GM12878 (cell line): ENCODE results near the gene PHLPP1. TPM values are rescaled to one million over a fixed set of nuclear protein-coding genes. Genes with fewer than 3 reads are reported as not detected.

ENCODE experiments used
- ATAC-seq: fragments of 200-7000 bp; cut with Tn5 transposase; 3 replicates; pipeline ENCODE4 v1.9.1; 2020; ENCODE audit warnings: mild to moderate bottlenecking, moderate library complexity
- BruUV-seq: library from RNA; stranded (reverse); fragments of 400-500 nt; replicated peaks from 2 replicates; lab custom pipeline; 2021; lab: Mats Ljungman, UMichigan
- CTCF ChIA-PET: fragments of 300-600 bp; sonication (Branson Sonifier 250); formaldehyde crosslinking; extraction: SDS; loops from one replicate; lab custom pipeline; 2021; ENCODE audit warnings: inconsistent platforms; lab: Yijun Ruan, JAX
- POLR2A ChIA-PET: fragments of 350-600 bp; formaldehyde crosslinking; extraction: SDS; loops from one replicate; lab custom pipeline; 2021; ENCODE audit warnings: inconsistent platforms; lab: Charles Lee
- RAD21 ChIA-PET: fragments of 300-600 bp; sonication (Branson Sonifier 250); formaldehyde crosslinking; loops from one replicate; lab custom pipeline; 2023; ENCODE audit warnings: antibody characterized with exemption; ENCODE audit not compliant: unreplicated experiment; lab: Charles Lee
- SMC1A ChIA-PET: fragments of 300-600 bp; sonication (Branson Sonifier 250); formaldehyde crosslinking; loops from one replicate; lab custom pipeline; 2023; ENCODE audit not compliant: unreplicated experiment, uncharacterized antibody; lab: Charles Lee
- DNase-seq: peaks from one replicate; pipeline ENCODE4 v3.0.0-alpha.2; 2011; ENCODE audit warnings: low read depth, low spot score
- FAIRE-seq: peaks from 3 replicates; lab custom pipeline; 2011; peaks lifted over from hg19 to GRCh38; lab: Jason Lieb, UNC
- H2AFZ ChIP-seq: 2 replicates; pipeline ENCODE4 v1.6.0; 2011; ENCODE audit warnings: low read depth, low read length, control low read depth; ENCODE audit not compliant: control insufficient read depth
- H3K27ac ChIP-seq: 2 replicates; pipeline ENCODE4 v1.5.1; 2011; ENCODE audit warnings: control low read depth; ENCODE audit not compliant: control insufficient read depth, insufficient read depth
- H3K27me3 ChIP-seq, 2 experiments: replicated peaks in 1 of 2; 2 replicates each; pipeline versions ENCODE4 v1.6.0 to v1.6.1; 2011; ENCODE audit warnings: low read length in 1 of 2; ENCODE audit not compliant: control insufficient read depth in 2 of 2, insufficient read depth in 2 of 2
- H3K36me3 ChIP-seq, 2 experiments: 2 replicates each; pipeline ENCODE4 v1.5.1; 2011; ENCODE audit warnings: low read length in 1 of 2; ENCODE audit not compliant: control insufficient read depth in 2 of 2, insufficient read depth in 2 of 2
- H3K4me1 ChIP-seq: 2 replicates; pipeline ENCODE4 v1.6.1; 2011; ENCODE audit warnings: mild to moderate bottlenecking, low read length, moderate library complexity, mixed read lengths; ENCODE audit not compliant: control insufficient read depth, insufficient read depth
- H3K4me2 ChIP-seq: 2 replicates; pipeline ENCODE4 v1.6.0; 2011; ENCODE audit warnings: control low read depth; ENCODE audit not compliant: control insufficient read depth, insufficient read depth
- H3K4me3 ChIP-seq: fragments of 200-600 bp; sonication (generic); 2 replicates; pipeline ENCODE4 v1.5.1; 2016
- H3K79me2 ChIP-seq: 2 replicates; pipeline ENCODE4 v1.6.0; 2011; ENCODE audit warnings: low read length; ENCODE audit not compliant: control insufficient read depth, insufficient read depth
- H3K9ac ChIP-seq: 2 replicates; pipeline ENCODE4 v1.8.0; 2011; ENCODE audit warnings: low read length, control low read depth, mixed read lengths; ENCODE audit not compliant: control insufficient read depth, insufficient read depth
- H3K9me3 ChIP-seq: replicated peaks from 3 replicates; pipeline ENCODE4 v1.5.1; 2011; ENCODE audit warnings: mild to moderate bottlenecking, low read length; ENCODE audit not compliant: control insufficient read depth, insufficient read depth
- H4K20me1 ChIP-seq: 2 replicates; pipeline ENCODE4 v1.6.0; 2011; ENCODE audit not compliant: control insufficient read depth, insufficient read depth
- ASH2L ChIP-seq: fragments of 300-600, 200-600 bp; sonication (generic); IDR thresholded peaks from 2 replicates; pipeline ENCODE4 v1.6.1; 2017; ENCODE audit warnings: low read depth, mild to moderate bottlenecking, borderline replicate concordance
- BRCA1 ChIP-seq: IDR thresholded peaks from 2 replicates; pipeline ENCODE4 v1.6.1; 2011; ENCODE audit warnings: low read depth, low read length, improper control_type of control experiment
- IRF3 ChIP-seq: fragments of 450-650 bp; IDR thresholded peaks from 2 replicates; pipeline ENCODE4 v1.6.1; 2014; ENCODE audit warnings: mild to moderate bottlenecking
- IRF4 ChIP-seq: IDR thresholded peaks from 2 replicates; pipeline ENCODE4 v1.6.1; 2011; ENCODE audit warnings: low read depth, low read length
- MAX ChIP-seq: IDR thresholded peaks from 2 replicates; pipeline ENCODE4 v1.6.1; 2012; ENCODE audit warnings: low read depth, low read length, improper control_type of control experiment
- MLLT1 ChIP-seq: fragments of 450-650 bp; IDR thresholded peaks from 2 replicates; pipeline ENCODE4 v1.6.1; 2016; ENCODE audit warnings: mild to moderate bottlenecking
- PKNOX1 ChIP-seq: fragments of 450-650 bp; IDR thresholded peaks from 2 replicates; pipeline ENCODE4 v1.6.1; 2016; ENCODE audit warnings: mild to moderate bottlenecking
- RB1 ChIP-seq: fragments of 450-650 bp; formaldehyde crosslinking; IDR thresholded peaks from 2 replicates; pipeline ENCODE4 v1.6.1; 2017; ENCODE audit warnings: mild to moderate bottlenecking, borderline replicate concordance
- RUNX3 ChIP-seq: IDR thresholded peaks from 2 replicates; pipeline ENCODE4 v1.6.1; 2012; ENCODE audit warnings: low read length, inconsistent platforms
- WRNIP1 ChIP-seq: IDR thresholded peaks from 2 replicates; pipeline ENCODE4 v1.6.1; 2011; ENCODE audit warnings: low read depth, low read length, improper control_type of control experiment, borderline replicate concordance
- ZZZ3 ChIP-seq: IDR thresholded peaks from 2 replicates; pipeline ENCODE4 v1.6.1; 2011; ENCODE audit warnings: low read depth; ENCODE audit not compliant: control insufficient read depth, insufficient read length
- WGBS: methylation state at CpG from one replicate; pipeline ENCODE4 v1.1.6; 2016; ENCODE audit warnings: low lambda C conversion rate; ENCODE audit not compliant: insufficient replicate concordance, insufficient coverage; ENCODE audit errors: missing lambda C conversion rate; 5-methylcytosine and 5-hydroxymethylcytosine counted together
- in situ Hi-C: fragments of 300-500 bp; cut with MboI; formaldehyde crosslinking; loops from 9 replicates; pipeline ENCODE4 v1.14.3; 2018; ENCODE audit warnings: mixed read lengths
- intact Hi-C: fragments of 100-400 bp; cut with micrococcal nuclease; formaldehyde crosslinking; loops from one replicate; pipeline ENCODE4 v1.14.2; 2022; ENCODE audit not compliant: unreplicated experiment
- polyA plus RNA-seq, 11 experiments: library from polyadenylated mRNA; depleted of rRNA in 4 of 11; unstranded in 6 of 11; stranded (reverse) in 5 of 11; fragments of >200 nt; fragmentation: Nextera tagmentation in 4 of 11; fragmentation: Illumina TruSeq in 1 of 11; extraction: Ambion mirVana in 4 of 11; extraction: Trizol in 1 of 11; gene quantifications; 1 replicate in 1 of 11; 2 replicates in 10 of 11; pipeline versions ENCODE4 v1.2.1 to v1.2.3, GENCODE V29; 2011 to 2016; ENCODE audit warnings: inconsistent platforms in 2 of 11, missing spikeins in 2 of 11, low read depth in 1 of 11
- total RNA-seq, 4 experiments: library from RNA; depleted of rRNA in 3 of 4; stranded (reverse); fragments of >200 nt in 3 of 4; fragmentation: Illumina TruSeq in 1 of 4; extraction: Trizol in 1 of 4; gene quantifications; 2 replicates each; pipeline versions ENCODE4 v1.2.1 to v1.2.3, GENCODE V29; 2013 to 2021

PHLPP1 gene
- total and polyA plus RNA-seq, 10 of the 15 experiments (the other 5 are each of a cell fraction or from before 2014, with no cell fraction given) = 0.42 to 7.0 (median 1.9) TPM

- TF ChIP-seq ASH2L = no peak
These were observed 4.9 kb upstream of the PHLPP1 start (continued) for GRCh38 chr18:62710417-62710816.

- Histone ChIP-seq H3K27ac (no peak overlapping the region), H3K4me2 (no peak overlapping the region)
- WGBS = 86% methylated on average over 13 of the region's 13 CpGs
- RAD21 ChIA-PET = interaction anchor here (2.0 kb wide), 1 partner anchor 246 kb away, joined by 11 read pairs; no protein-coding TSS in a partner anchor
- in situ Hi-C loops = loop anchor here (5.0 to 25.0 kb wide), 4 partner anchors 243 to 713 kb away; partner anchors contain the start of gene VPS4B
- intact Hi-C loops = loop anchor here (5.0 to 10.0 kb wide), 5 partner anchors 124 to 723 kb away; partner anchors contain the start of gene ZCCHC2
- TF ChIP-seq RB1 (no peak), IRF4 (no peak), PKNOX1 (no peak), MAX (no peak), IRF3 (no peak), WRNIP1 (no peak), MLLT1 (no peak), BRCA1 (no peak), ZZZ3 (no peak), RUNX3 (no peak)
- TF ChIP-seq, all 136 proteins: peak for 0
- ChIA-PET POLR2A (no interaction called here), SMC1A (interaction anchor here (0.7 to 1.8 kb wide), 4 partner anchors 48 to 252 kb away, joined by 3 to 6 read pairs (median 4); no protein-coding TSS in a partner anchor), CTCF (interaction anchor here (0.7 to 2.2 kb wide), 7 partner anchors 73 to 727 kb away, joined by 3 to 10 read pairs (median 3); no protein-coding TSS in a partner anchor)
- Histone ChIP-seq H3K4me1 (0 out of 2 replicates have a peak, but pooled peaks cover 2% of the 10 kb centered on the region), H3K9me3 (no peaks in the 10 kb centered on the region), H3K36me3 (no peaks in the 10 kb centered on the region), H3K9ac (no peak overlapping the region), H3K27me3 (no peaks in the 10 kb centered on the region), H4K20me1 (no peaks in the 10 kb centered on the region), H3K79me2 (peaks cover 3% of the 10 kb centered on the region), H3K4me3 (no peak overlapping the region), H2AFZ (no peak overlapping the region)
- ATAC-seq (no peak), FAIRE-seq (no peak), DNase-seq (no peak)
- no TSS peak for BruUV-seq
These were observed 3.6 kb upstream of the PHLPP1 start for GRCh38 chr18:62711781-62712180.
